H1 (cell line): ENCODE data around the gene CD40LG. TPM values are rescaled to one million over a fixed set of nuclear protein-coding genes. Genes with fewer than 3 reads are reported as not detected.

ENCODE experiments used
- CTCF ChIA-PET: fragments of 300-600 bp; sonication (Branson Sonifier 250); formaldehyde crosslinking; loops from one replicate; lab custom pipeline; 2021; ENCODE audit not compliant: partially characterized antibody; lab: Charles Lee
- POLR2A ChIA-PET: fragments of 300-600 bp; sonication (Branson Sonifier 250); formaldehyde crosslinking; loops from one replicate; lab custom pipeline; 2021; ENCODE audit warnings: inconsistent platforms; ENCODE audit not compliant: partially characterized antibody; lab: Charles Lee
- DNase-seq, 2 experiments: peaks; one replicate each; pipeline versions ENCODE4 v3.0.0 to v3.0.0-alpha.2; 2010 to 2022; ENCODE audit warnings: low spot score in 2 of 2, low read depth in 1 of 2, mixed read lengths in 1 of 2
- FAIRE-seq: peaks from 2 replicates; lab custom pipeline; 2011; peaks lifted over from hg19 to GRCh38; lab: Jason Lieb, UNC
- H2AFZ ChIP-seq: 2 replicates; pipeline ENCODE4 v1.8.1; 2012; ENCODE audit warnings: low read length, inconsistent platforms
- H2AK5ac ChIP-seq: 2 replicates; pipeline ENCODE4 v1.6.1; 2013; ENCODE audit warnings: low read depth, low read length
- H2BK120ac ChIP-seq: replicated peaks from 2 replicates; pipeline ENCODE3; 2013; ENCODE audit warnings: low read depth, low read length, inconsistent platforms
- H2BK12ac ChIP-seq: 2 replicates; pipeline ENCODE4 v1.6.1; 2013; ENCODE audit warnings: low read depth, low read length
- H2BK15ac ChIP-seq: 2 replicates; pipeline ENCODE4 v1.6.1; 2013; ENCODE audit warnings: low read length
- H2BK20ac ChIP-seq: 2 replicates; pipeline ENCODE4 v1.6.1; 2013; ENCODE audit warnings: low read length
- H2BK5ac ChIP-seq: 2 replicates; pipeline ENCODE4 v1.6.1; 2013; ENCODE audit warnings: low read depth, low read length
- H3K14ac ChIP-seq: 2 replicates; pipeline ENCODE4 v1.6.1; 2013; ENCODE audit warnings: inconsistent platforms; ENCODE audit not compliant: insufficient read length
- H3K18ac ChIP-seq: 2 replicates; pipeline ENCODE4 v1.6.1; 2013; ENCODE audit warnings: low read length; ENCODE audit errors: extremely low read depth
- H3K23ac ChIP-seq: 2 replicates; pipeline ENCODE4 v1.6.1; 2013; ENCODE audit warnings: inconsistent platforms; ENCODE audit not compliant: insufficient read length
- H3K23me2 ChIP-seq: 2 replicates; pipeline ENCODE4 v1.6.1; 2013; ENCODE audit warnings: low read depth, low read length
- H3K27ac ChIP-seq: 2 replicates; pipeline ENCODE4 v1.6.1; 2011; ENCODE audit warnings: low read depth, low read length, inconsistent platforms
- H3K27me3 ChIP-seq, 4 experiments: replicated peaks in 1 of 4; 1 replicate in 1 of 4; 2 replicates in 3 of 4; pipeline versions ENCODE4 v1.6.1 to v1.8.1; 2011 to 2013; ENCODE audit warnings: low read length in 3 of 4, mild to moderate bottlenecking in 3 of 4, inconsistent platforms in 2 of 4, mixed read lengths in 2 of 4, moderate library complexity in 1 of 4; ENCODE audit not compliant: control insufficient read depth in 3 of 4, insufficient read depth in 3 of 4; ENCODE audit errors: extremely low read depth in 1 of 4
- H3K36me3 ChIP-seq, 4 experiments: 2 replicates each; pipeline versions ENCODE4 v1.6.1 to v1.8.1; 2011 to 2013; ENCODE audit warnings: mild to moderate bottlenecking in 4 of 4, low read length in 3 of 4, moderate library complexity in 2 of 4, control low read depth in 1 of 4, inconsistent platforms in 1 of 4; ENCODE audit not compliant: insufficient read depth in 4 of 4, control insufficient read depth in 2 of 4
- H3K4ac ChIP-seq: replicated peaks from 2 replicates; pipeline ENCODE3; 2013; ENCODE audit warnings: low read length, low read depth, mixed read lengths, inconsistent platforms; ENCODE audit not compliant: insufficient read length
- H3K4me1 ChIP-seq, 4 experiments: replicated peaks in 1 of 4; 1 replicate in 1 of 4; 2 replicates in 3 of 4; pipeline versions ENCODE4 v1.6.1 to v1.8.1; 2011 to 2013; ENCODE audit warnings: low read length in 3 of 4, inconsistent platforms in 2 of 4, mixed read lengths in 1 of 4; ENCODE audit not compliant: insufficient read depth in 4 of 4, control insufficient read depth in 3 of 4
- H3K4me2 ChIP-seq, 2 experiments: 2 replicates each; pipeline versions ENCODE4 v1.6.1 to v1.8.1; 2011 to 2013; ENCODE audit warnings: low read depth in 2 of 2, low read length in 2 of 2, control low read depth in 1 of 2, inconsistent platforms in 1 of 2, mild to moderate bottlenecking in 1 of 2; ENCODE audit not compliant: insufficient read depth in 1 of 2
- H3K4me3 ChIP-seq, 4 experiments: fragments of 200-600, 300-600 bp in 1 of 4; sonication (generic), shearing (Covaris generic), sonication (Bioruptor Twin) in 1 of 4; 2 replicates each; pipeline versions ENCODE4 v1.5.1 to v1.8.1; 2011 to 2016; ENCODE audit warnings: low read length in 4 of 4, low read depth in 3 of 4, control low read depth in 2 of 4, inconsistent platforms in 2 of 4, mild to moderate bottlenecking in 2 of 4, mixed read lengths in 1 of 4, moderate library complexity in 1 of 4; ENCODE audit not compliant: insufficient read depth in 2 of 4; ENCODE audit errors: extremely low read depth in 1 of 4
- H3K56ac ChIP-seq: replicated peaks from 2 replicates; pipeline ENCODE3; 2013; ENCODE audit warnings: low read depth, mild to moderate bottlenecking, mixed read lengths, low read length, inconsistent platforms; ENCODE audit not compliant: insufficient read length
- H3K79me1 ChIP-seq: 2 replicates; pipeline ENCODE4 v1.6.1; 2013; ENCODE audit warnings: low read depth, low read length, control low read depth
- H3K79me2 ChIP-seq, 2 experiments: 2 replicates each; pipeline versions ENCODE4 v1.6.1 to v1.8.1; 2012 to 2013; ENCODE audit warnings: low read length in 2 of 2, mild to moderate bottlenecking in 2 of 2, inconsistent platforms in 1 of 2; ENCODE audit not compliant: insufficient read depth in 2 of 2, control insufficient read depth in 1 of 2
- H3K9ac ChIP-seq, 4 experiments: replicated peaks in 1 of 4; 1 replicate in 1 of 4; 2 replicates in 3 of 4; pipeline versions ENCODE4 v1.6.1 to v1.8.1; 2011 to 2013; ENCODE audit warnings: low read depth in 3 of 4, low read length in 3 of 4, control low read depth in 2 of 4, mild to moderate bottlenecking in 2 of 4, moderate library complexity in 2 of 4, inconsistent platforms in 1 of 4; ENCODE audit errors: extremely low read depth in 1 of 4
- H3K9me3 ChIP-seq, 2 experiments: 2 replicates each; pipeline versions ENCODE4 v1.6.1 to v1.8.1; 2012 to 2013; ENCODE audit warnings: mild to moderate bottlenecking in 2 of 2, moderate library complexity in 2 of 2, control low read depth in 1 of 2, inconsistent platforms in 1 of 2, low read depth in 1 of 2, low read length in 1 of 2, mixed read lengths in 1 of 2; ENCODE audit not compliant: insufficient read depth in 2 of 2
- H4K20me1 ChIP-seq, 2 experiments: replicated peaks in 1 of 2; 2 replicates each; pipeline versions ENCODE3 to v1.8.1; 2011 to 2013; ENCODE audit warnings: inconsistent platforms in 2 of 2, low read length in 2 of 2, mild to moderate bottlenecking in 1 of 2; ENCODE audit not compliant: insufficient read depth in 2 of 2, control insufficient read depth in 1 of 2
- H4K5ac ChIP-seq: 2 replicates; pipeline ENCODE4 v1.6.1; 2013; ENCODE audit warnings: low read length, low read depth, mixed read lengths, inconsistent platforms; ENCODE audit not compliant: insufficient read length
- H4K8ac ChIP-seq: 2 replicates; pipeline ENCODE4 v1.8.0; 2013; ENCODE audit warnings: mild to moderate bottlenecking, moderate library complexity, low read length, inconsistent platforms; ENCODE audit not compliant: insufficient read depth; ENCODE audit errors: extremely low read depth
- H4K91ac ChIP-seq: replicated peaks from 2 replicates; pipeline ENCODE3; 2013; ENCODE audit warnings: low read length, mixed read lengths, inconsistent platforms; ENCODE audit not compliant: insufficient read length
- ATF3 ChIP-seq: IDR thresholded peaks from 2 replicates; pipeline ENCODE4 v1.6.1; 2011; ENCODE audit warnings: low read depth, mild to moderate bottlenecking, low read length; ENCODE audit not compliant: insufficient read depth
- CHD1 ChIP-seq: IDR thresholded peaks from 2 replicates; pipeline ENCODE4 v1.6.1; 2012; ENCODE audit warnings: low read depth, low read length, improper control_type of control experiment
- KDM4A ChIP-seq: IDR thresholded peaks from one replicate; pipeline ENCODE4 v1.7.1; 2012; ENCODE audit warnings: low read depth, mild to moderate bottlenecking, moderate library complexity, low read length, inconsistent platforms; ENCODE audit not compliant: severe bottlenecking
- MAFK ChIP-seq: IDR thresholded peaks from 2 replicates; pipeline ENCODE4 v1.6.1; 2012; ENCODE audit warnings: low read depth, mild to moderate bottlenecking, improper control_type of control experiment, low read length
- POLR2A ChIP-seq, 2 experiments: IDR thresholded peaks; 1 replicate in 1 of 2; 2 replicates in 1 of 2; pipeline ENCODE4 v1.6.1; 2011; ENCODE audit warnings: low read depth in 2 of 2, low read length in 2 of 2, mild to moderate bottlenecking in 2 of 2; ENCODE audit errors: control extremely low read depth in 1 of 2
- POLR2AphosphoS5 ChIP-seq: IDR thresholded peaks from 2 replicates; pipeline ENCODE4 v1.6.1; 2011; ENCODE audit warnings: low read depth, low read length
- RNF2 ChIP-seq: fragments of 200-900, 300-1000 bp; sonication (generic); IDR thresholded peaks from 2 replicates; pipeline ENCODE4 v1.7.1; 2016; ENCODE audit warnings: borderline replicate concordance, low read depth, mild to moderate bottlenecking, antibody characterized with exemption, low read length; ENCODE audit not compliant: poor library complexity, severe bottlenecking; ENCODE audit errors: missing control alignments
- TAF7 ChIP-seq: optimal IDR thresholded peaks from 2 replicates; pipeline ENCODE3; 2011; ENCODE audit warnings: low read depth, mild to moderate bottlenecking, inconsistent platforms, low read length, moderate library complexity, borderline replicate concordance
- TEAD4 ChIP-seq: IDR thresholded peaks from 2 replicates; pipeline ENCODE4 v1.6.1; 2012; ENCODE audit warnings: low read depth, low read length, inconsistent platforms, mixed read lengths
- WGBS, 2 experiments: shearing (Covaris generic) in 1 of 2; methylation state at CpG; one replicate each; pipeline versions ENCODE4 v1.1.6 to v1.1.7; 2013 to 2015; ENCODE audit warnings: low lambda C conversion rate in 2 of 2, mixed read lengths in 2 of 2, inconsistent platforms in 1 of 2, low coverage in 1 of 2, missing lambda C conversion rate in 1 of 2; ENCODE audit not compliant: insufficient replicate concordance in 2 of 2, insufficient coverage in 1 of 2, insufficient read length in 1 of 2; ENCODE audit errors: extremely low coverage in 1 of 2, missing lambda C conversion rate in 1 of 2; 5-methylcytosine and 5-hydroxymethylcytosine counted together
- polyA plus RNA-seq, 7 experiments: library from polyadenylated mRNA; depleted of rRNA in 3 of 7; stranded (reverse) in 5 of 7; unstranded in 2 of 7; fragments of >200 nt in 5 of 7; fragments of 200-250 nt in 2 of 7; gene quantifications; 1 replicate in 5 of 7; 2 replicates in 1 of 7; 4 replicates in 1 of 7; pipeline versions ENCODE4 v1.2.1 to v1.2.3, GENCODE V29; 2011 to 2013; ENCODE audit warnings: missing spikeins in 2 of 7, mixed read lengths in 2 of 7
- total RNA-seq: library from RNA; stranded (reverse); fragmentation: NEBNext Ultra II Directional; extraction: Animal tissue kit (Norgen Biotek cat#: 25700); gene quantifications from 2 replicates; pipeline ENCODE4 v1.2.1, GENCODE V29; 2021
- TF ChIP-seq, protein P1 (sequence below), 3 experiments: IDR thresholded peaks; 1 replicate in 2 of 3; 2 replicates in 1 of 3; pipeline versions ENCODE4 v1.5.1 to v1.6.1; 2011; ENCODE audit warnings: low read length in 3 of 3, mild to moderate bottlenecking in 3 of 3, inconsistent platforms in 2 of 3, low read depth in 1 of 3, moderate library complexity in 1 of 3; ENCODE audit not compliant: insufficient read depth in 1 of 3; ENCODE audit errors: control extremely low read depth in 1 of 3

Gene CD40LG
- total and polyA plus RNA-seq, 2 of the 8 experiments (the other 6 are each of a cell fraction or from before 2014, with no cell fraction given): not detected

- Histone ChIP-seq H4K8ac (no peak overlapping the region), H3K18ac (no peak overlapping the region), H3K36me3 (no peaks in the 10 kb centered on the region), H2BK20ac (no peak overlapping the region), H4K20me1 (no peaks in the 10 kb centered on the region), H3K9ac (no peak overlapping the region), H3K4me2 (no peak overlapping the region), H4K91ac (no peak overlapping the region), H3K4me3 (no peak overlapping the region), H3K56ac (no peak overlapping the region), H2BK15ac (no peak overlapping the region), H3K9me3 (no peaks in the 10 kb centered on the region), H3K79me1 (no peaks in the 10 kb centered on the region), H2BK120ac (no peak overlapping the region), H3K79me2 (no peaks in the 10 kb centered on the region), H3K27ac (no peak overlapping the region), H4K5ac (no peak overlapping the region), H3K4me1 (peaks cover 0 to 8% (median 4%) of the 10 kb centered on the region in 4 experiments; a peak in 5 of 7 replicates), H2AK5ac (no peak overlapping the region), H3K4ac (no peak overlapping the region), H3K23ac (no peak overlapping the region), H3K23me2 (no peaks in the 10 kb centered on the region), H2BK12ac (no peak overlapping the region), H3K27me3 (no peaks in the 10 kb centered on the region), H2AFZ (no peak overlapping the region), H2BK5ac (no peak overlapping the region), H3K14ac (no peak overlapping the region)
- no peak for FAIRE-seq
- ChIA-PET POLR2A (no interaction called here), CTCF (no interaction called here)
- DNase-seq: no peak
- 85% methylated on average over 7 of the region's 8 CpGs; no CpG with 5 or more reads in 1 of the 2 experiments for WGBS, 2 experiments
- TF ChIP-seq RNF2 (no peak), POLR2A (IDR thresholded peaks at IDR 0.05; ENCODE audit: control extremely low read depth in 1 of 2, low read depth in 2 of 2, low read length in 2 of 2) (no peak), MAFK (no peak), TEAD4 (no peak), ATF3 (no peak), POLR2AphosphoS5 (no peak), KDM4A (no peak), CHD1 (no peak), TAF7 (no peak)
- TF ChIP-seq, protein P1, sequence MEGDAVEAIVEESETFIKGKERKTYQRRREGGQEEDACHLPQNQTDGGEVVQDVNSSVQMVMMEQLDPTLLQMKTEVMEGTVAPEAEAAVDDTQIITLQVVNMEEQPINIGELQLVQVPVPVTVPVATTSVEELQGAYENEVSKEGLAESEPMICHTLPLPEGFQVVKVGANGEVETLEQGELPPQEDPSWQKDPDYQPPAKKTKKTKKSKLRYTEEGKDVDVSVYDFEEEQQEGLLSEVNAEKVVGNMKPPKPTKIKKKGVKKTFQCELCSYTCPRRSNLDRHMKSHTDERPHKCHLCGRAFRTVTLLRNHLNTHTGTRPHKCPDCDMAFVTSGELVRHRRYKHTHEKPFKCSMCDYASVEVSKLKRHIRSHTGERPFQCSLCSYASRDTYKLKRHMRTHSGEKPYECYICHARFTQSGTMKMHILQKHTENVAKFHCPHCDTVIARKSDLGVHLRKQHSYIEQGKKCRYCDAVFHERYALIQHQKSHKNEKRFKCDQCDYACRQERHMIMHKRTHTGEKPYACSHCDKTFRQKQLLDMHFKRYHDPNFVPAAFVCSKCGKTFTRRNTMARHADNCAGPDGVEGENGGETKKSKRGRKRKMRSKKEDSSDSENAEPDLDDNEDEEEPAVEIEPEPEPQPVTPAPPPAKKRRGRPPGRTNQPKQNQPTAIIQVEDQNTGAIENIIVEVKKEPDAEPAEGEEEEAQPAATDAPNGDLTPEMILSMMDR (IDR thresholded peaks at IDR 0.05; ENCODE audit: control extremely low read depth in 1 of 3, insufficient read depth in 1 of 3, low read depth in 1 of 3, low read length in 3 of 3): no peak
These were observed 8.3 kb upstream of the CD40LG start for GRCh38 chrX:136639506-136640176.
